Left colon (tissue), 2 donors: ENCODE data around the gene NUBP1. TPM values are rescaled to one million over a fixed set of nuclear protein-coding genes. Genes with fewer than 3 reads are reported as not detected.
A peak's percentile ranks its signal among the peaks of the same experiment; 100 is the strongest.
"Not testable (repeated sequence)": the region's sequence is repeated elsewhere in the genome, so short reads cannot be mapped to it uniquely, and the experiment has no call there.

ENCODE experiments used
- ATAC-seq: fragments of 200-7000 bp; cut with Tn5 transposase; one replicate; pipeline ENCODE4 v1.9.1; 2020; ENCODE audit warnings: mild to moderate bottlenecking, moderate library complexity
- DNase-seq, 2 donors: peaks; one replicate each; pipeline ENCODE4 v3.0.0-alpha.2; 2020
- intact Hi-C, 2 donors: fragments of 100-400 bp; cut with DNase I in 1 of 2; cut with micrococcal nuclease in 1 of 2; formaldehyde crosslinking; loops; one replicate each; pipeline versions ENCODE4 v1.11.2 to v1.14.0; 2022; cut with DNase I, micrococcal nuclease
- long read RNA-seq: library from polyadenylated mRNA; unstranded; transcript quantifications from one replicate; pipeline ENCODE4 v2.0.0, GENCODE V29; 2021
- total RNA-seq, 2 donors: library from RNA; stranded (reverse); fragmentation: NEBNext Ultra II Directional; extraction: Animal tissue kit (Norgen Biotek cat#: 25700); gene quantifications; one replicate each; pipeline ENCODE4 v1.2.1, GENCODE V29; 2021
- donor health status: DM: no; HTN: no; CAD: no.
- donor health status: DM: yes; HTN: yes; CAD: no.

Gene NUBP1
- 10 to 100 TPM; 24.2 to 29.3 TPM for total RNA-seq
- long read RNA-seq, transcript NUBP1-201 (11 exons, 1,228 nt), result major isoform, 30 of 36 reads
- long read RNA-seq, partial matches to known transcripts, result 2 of 36 reads
- long read RNA-seq, other reads (novel, unspliced or antisense), result 2 of 36 reads

- intact Hi-C loops, result loop anchor here in 1 of 2 donors (10.0 kb wide), 1 partner anchor 171 kb away; no protein-coding TSS in a partner anchor
- DNase-seq, result peak; percentile 99
- peak; percentile 97 for ATAC-seq
These were observed at the start of gene NUBP1 for GRCh38 chr16:10743610-10744369. NUBP1 (plus strand) TSS chr16:10743842; CDS start chr16:10743864, 22 bp downstream.

- ATAC-seq, result no peak
- intact Hi-C loops, result no loop called here
- no peak for DNase-seq
These were observed 49.8 kb upstream of the NUBP1 start for GRCh38 chr16:10693889-10694288.

GRCh38 chr16:10694306-10694705, 49.3 kb upstream of the NUBP1 start:
- DNase-seq (no peak), ATAC-seq (no peak)
- intact Hi-C loops, result no loop called here

- intact Hi-C loops, result no loop called here
- ATAC-seq (no peak), DNase-seq (no peak)
These were observed 48.8 kb upstream of the NUBP1 start, which contains the start of gene TEKT5 for GRCh38 chr16:10694830-10695229. TEKT5 (minus strand) TSS chr16:10694930; CDS start chr16:10694873, 57 bp downstream.

- intact Hi-C loops, result no loop called here
- DNase-seq (no peak), ATAC-seq (no peak)
These were observed 43.9 kb upstream of the NUBP1 start for GRCh38 chr16:10699756-10700155.

GRCh38 chr16:10708969-10709368, 34.7 kb upstream of the NUBP1 start:
- ATAC-seq (no peak), DNase-seq (no peak)
- intact Hi-C loops, result no loop called here

GRCh38 chr16:10728003-10728887, 15.4 kb upstream of the NUBP1 start:
- no peak for ATAC-seq
- intact Hi-C loops, result no loop called here
- DNase-seq, result no peak

GRCh38 chr16:10729104-10730048, 14.3 kb upstream of the NUBP1 start:
- intact Hi-C loops, result no loop called here
- ATAC-seq, result peak; percentile 89
- DNase-seq, result no peak

- DNase-seq (no peak), ATAC-seq (no peak)
- intact Hi-C loops, result no loop called here
These were observed 11.9 kb upstream of the NUBP1 start for GRCh38 chr16:10731790-10732189.

GRCh38 chr16:10737068-10737625, 6.5 kb upstream of the NUBP1 start:
- ATAC-seq (peak; percentile 86), DNase-seq (peak; percentile 35 to 51)
- intact Hi-C loops, result loop anchor here in 1 of 2 donors (2.0 kb wide), 1 partner anchor 222 kb away; no protein-coding TSS in a partner anchor

- peak; percentile 38 for ATAC-seq
- intact Hi-C loops, result no loop called here
- DNase-seq, result peak; percentile 26 to 46
These were observed 5.2 kb upstream of the NUBP1 start for GRCh38 chr16:10738231-10739077.

- ATAC-seq (no peak), DNase-seq (no peak)
- intact Hi-C loops, result loop anchor here in 1 of 2 donors (10.0 kb wide), 1 partner anchor 175 kb away; no protein-coding TSS in a partner anchor
These were observed 3.4 kb upstream of the NUBP1 start for GRCh38 chr16:10740000-10740844.

- ATAC-seq, result no peak
- intact Hi-C loops, result loop anchor here in 1 of 2 donors (10.0 kb wide), 1 partner anchor 174 kb away; no protein-coding TSS in a partner anchor
- no peak for DNase-seq
These were observed 2.8 kb upstream of the NUBP1 start for GRCh38 chr16:10740845-10741208.

- not testable (repeated sequence) for ATAC-seq, DNase-seq
- intact Hi-C loops, result loop anchor here in 1 of 2 donors (10.0 kb wide), 1 partner anchor 174 kb away; no protein-coding TSS in a partner anchor
These were observed 2.4 kb upstream of the NUBP1 start for GRCh38 chr16:10741249-10741648.

- intact Hi-C loops, result loop anchor here in 1 of 2 donors (10.0 kb wide), 1 partner anchor 173 kb away; no protein-coding TSS in a partner anchor
- ATAC-seq (no peak), DNase-seq (no peak)
These were observed 1.8 kb upstream of the NUBP1 start for GRCh38 chr16:10741844-10742243.

- intact Hi-C loops, result loop anchor here in 1 of 2 donors (10.0 kb wide), 1 partner anchor 172 kb away; no protein-coding TSS in a partner anchor
- ATAC-seq, result no peak
- no peak for DNase-seq
These were observed 424 bp upstream of the NUBP1 start for GRCh38 chr16:10743227-10743609.
